Sigmoid colon (tissue), 4 donors: ENCODE results near the gene TCOF1.

Experiments
- EP300 ChIP-seq, 4 donors: sonication (generic); formaldehyde crosslinking; IDR thresholded peaks; one replicate each; pipeline ENCODE4 v1.6.1; 2017; ENCODE audit warnings: antibody characterized with exemption in 4 of 4
- POLR2A ChIP-seq, 2 donors: fragments of 450-650 bp; IDR thresholded peaks; one replicate each; pipeline ENCODE4 v1.6.1; 2016; ENCODE audit warnings: antibody characterized with exemption in 2 of 2, mild to moderate bottlenecking in 2 of 2, moderate library complexity in 2 of 2
- POLR2AphosphoS5 ChIP-seq, 4 donors: sonication (generic); formaldehyde crosslinking; IDR thresholded peaks; one replicate each; pipeline ENCODE4 v1.6.1; 2017; ENCODE audit warnings: antibody characterized with exemption in 4 of 4
- TF ChIP-seq, protein P1 (sequence below), 4 experiments: fragments of 450-650 bp in 3 of 4; fragments of 200-600 bp in 1 of 4; IDR thresholded peaks; one replicate each; pipeline ENCODE4 v1.5.1; 2016 to 2019; ENCODE audit warnings: antibody characterized with exemption in 4 of 4, mild to moderate bottlenecking in 3 of 4, moderate library complexity in 2 of 4

DNA sequence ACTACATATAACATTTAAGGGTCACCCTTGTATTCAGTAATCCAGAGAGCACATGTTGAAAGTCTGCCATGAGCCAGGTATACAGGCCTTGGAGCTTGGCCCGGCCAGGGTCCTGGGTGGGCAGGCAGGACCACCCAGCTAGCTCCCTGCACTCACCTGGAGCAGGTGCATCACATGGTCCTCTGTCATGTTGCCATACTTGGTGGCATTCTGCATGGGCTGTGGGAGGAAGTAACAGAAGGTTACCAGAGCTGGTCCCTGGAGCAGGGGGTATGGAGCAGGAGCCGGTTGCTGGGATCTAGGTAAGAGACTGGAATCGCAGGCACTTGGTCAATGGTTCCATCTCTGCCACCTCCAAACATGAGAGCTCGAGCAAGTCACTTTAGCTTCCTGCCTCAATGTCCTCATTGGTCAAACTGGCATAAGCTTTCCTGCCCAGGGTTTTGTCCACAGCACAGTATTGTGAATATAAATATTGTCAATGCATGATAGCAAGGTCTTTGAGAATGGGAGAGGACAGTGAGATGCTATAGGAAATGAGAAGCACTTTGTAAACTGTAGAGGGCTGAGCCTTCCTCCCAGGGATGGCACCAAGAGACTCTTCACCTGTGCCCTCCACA, 48.7 kb downstream of the TCOF1 start:
- TF ChIP-seq, protein P1, sequence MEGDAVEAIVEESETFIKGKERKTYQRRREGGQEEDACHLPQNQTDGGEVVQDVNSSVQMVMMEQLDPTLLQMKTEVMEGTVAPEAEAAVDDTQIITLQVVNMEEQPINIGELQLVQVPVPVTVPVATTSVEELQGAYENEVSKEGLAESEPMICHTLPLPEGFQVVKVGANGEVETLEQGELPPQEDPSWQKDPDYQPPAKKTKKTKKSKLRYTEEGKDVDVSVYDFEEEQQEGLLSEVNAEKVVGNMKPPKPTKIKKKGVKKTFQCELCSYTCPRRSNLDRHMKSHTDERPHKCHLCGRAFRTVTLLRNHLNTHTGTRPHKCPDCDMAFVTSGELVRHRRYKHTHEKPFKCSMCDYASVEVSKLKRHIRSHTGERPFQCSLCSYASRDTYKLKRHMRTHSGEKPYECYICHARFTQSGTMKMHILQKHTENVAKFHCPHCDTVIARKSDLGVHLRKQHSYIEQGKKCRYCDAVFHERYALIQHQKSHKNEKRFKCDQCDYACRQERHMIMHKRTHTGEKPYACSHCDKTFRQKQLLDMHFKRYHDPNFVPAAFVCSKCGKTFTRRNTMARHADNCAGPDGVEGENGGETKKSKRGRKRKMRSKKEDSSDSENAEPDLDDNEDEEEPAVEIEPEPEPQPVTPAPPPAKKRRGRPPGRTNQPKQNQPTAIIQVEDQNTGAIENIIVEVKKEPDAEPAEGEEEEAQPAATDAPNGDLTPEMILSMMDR (IDR thresholded peaks at IDR 0.05), result no peak
- TF ChIP-seq POLR2A (IDR thresholded peaks at IDR 0.05) (no peak), POLR2AphosphoS5 (IDR thresholded peaks at IDR 0.05) (no peak), EP300 (IDR thresholded peaks at IDR 0.05) (no peak)
